K562 (cell line): Measurements from ENCODE around the gene C11orf65. TPM values are rescaled to one million over a fixed set of nuclear protein-coding genes. Genes with fewer than 3 reads are reported as not detected.

Experiments used
- CBFB ChIP-seq: sonication (generic); formaldehyde crosslinking; IDR thresholded peaks from 2 replicates; pipeline ENCODE4 v1.4.0; 2020; ENCODE audit warnings: mild to moderate bottlenecking, missing genetic modification reagents
- CEBPB ChIP-seq: fragments of 450-650 bp; IDR thresholded peaks from 2 replicates; pipeline ENCODE4 v1.6.1; 2016; ENCODE audit warnings: missing genetic modification characterization, missing compliant biosample characterization
- CREM ChIP-seq: IDR thresholded peaks from 2 replicates; pipeline ENCODE4 v1.6.1; 2014; ENCODE audit warnings: antibody characterized with exemption, low read depth
- EZH2 ChIP-seq: IDR thresholded peaks from 2 replicates; pipeline ENCODE4 v1.6.1; 2012; ENCODE audit warnings: low read depth, mild to moderate bottlenecking, inconsistent platforms, low read length, borderline replicate concordance
- IRF2 ChIP-seq: sonication (generic); formaldehyde crosslinking; IDR thresholded peaks from 2 replicates; pipeline ENCODE4 v1.8.1; 2022; ENCODE audit warnings: mild to moderate bottlenecking, missing genetic modification reagents
- MCM2 ChIP-seq: fragments of 450-650 bp; IDR thresholded peaks from 2 replicates; pipeline ENCODE4 v1.6.1; 2017; ENCODE audit warnings: low read depth, mild to moderate bottlenecking
- NUFIP1 ChIP-seq: fragments of 450-650 bp; IDR thresholded peaks from 2 replicates; pipeline ENCODE4 v1.6.1; 2018; ENCODE audit not compliant: partially characterized antibody
- RFX1 ChIP-seq: fragments of 450-650 bp; IDR thresholded peaks from 2 replicates; pipeline ENCODE4 v1.6.1; 2016; ENCODE audit warnings: mild to moderate bottlenecking, moderate library complexity
- RREB1 ChIP-seq: fragments of 250-450 bp; sonication (Bioruptor Pico); IDR thresholded peaks from 2 replicates; pipeline ENCODE4 v1.4.0; 2020
- SNRNP70 ChIP-seq: fragments of 200-400 bp; formaldehyde crosslinking; optimal IDR thresholded peaks from 2 replicates; pipeline ENCODE3; 2017; ENCODE audit warnings: low read depth, low read length
- TRIM24 ChIP-seq, 2 experiments: fragments of 450-650 bp; IDR thresholded peaks; 2 replicates each; pipeline ENCODE4 v1.6.1; 2016
- ZNF174 ChIP-seq: fragments of 250-450 bp; sonication (Bioruptor Pico); IDR thresholded peaks from 2 replicates; pipeline ENCODE4 v1.4.0; 2020; ENCODE audit warnings: mild to moderate bottlenecking
- ZNF212 ChIP-seq: fragments of 450-650 bp; formaldehyde crosslinking; IDR thresholded peaks from 2 replicates; pipeline ENCODE4 v1.4.0; 2020; ENCODE audit warnings: mild to moderate bottlenecking
- ZNF740 ChIP-seq, 3 experiments: fragments of 200-800 bp in 1 of 3; sonication (Bioruptor generic) in 1 of 3; sonication (generic) in 1 of 3; formaldehyde crosslinking in 1 of 3; IDR thresholded peaks; 2 replicates each; pipeline versions ENCODE4 v1.6.1 to v1.8.0; 2016 to 2022; ENCODE audit warnings: mild to moderate bottlenecking in 2 of 3, missing compliant biosample characterization in 2 of 3, missing genetic modification characterization in 2 of 3, missing genetic modification reagents in 1 of 3
- ZNF778 ChIP-seq: fragments of 450-650 bp; formaldehyde crosslinking; IDR thresholded peaks from 2 replicates; pipeline ENCODE4 v1.4.0; 2020; ENCODE audit warnings: mild to moderate bottlenecking, moderate library complexity
- polyA plus RNA-seq, 8 experiments: library from polyadenylated mRNA; depleted of rRNA in 4 of 8; stranded (reverse) in 5 of 8; unstranded in 3 of 8; fragments of >200 nt; fragmentation: Nextera tagmentation in 2 of 8; fragmentation: Illumina TruSeq in 1 of 8; extraction: Ambion mirVana in 2 of 8; extraction: Trizol in 1 of 8; gene quantifications; 2 replicates each; pipeline versions ENCODE4 v1.2.1 to v1.2.3, GENCODE V29; 2011 to 2014; ENCODE audit warnings: inconsistent platforms in 1 of 8, missing spikeins in 1 of 8
- total RNA-seq, 7 experiments: library from RNA; depleted of rRNA in 6 of 7; stranded (reverse); fragments of >200 nt in 6 of 7; fragmentation: Illumina TruSeq in 2 of 7; extraction: Trizol in 2 of 7; gene quantifications; 2 replicates each; pipeline versions ENCODE4 v1.2.1 to v1.2.3, GENCODE V29; 2011 to 2021; ENCODE audit warnings: low replicate concordance in 1 of 7
- TF ChIP-seq, protein P1 (sequence below): sonication (generic); formaldehyde crosslinking; IDR thresholded peaks from 2 replicates; pipeline ENCODE4 v1.8.1; 2022; ENCODE audit warnings: missing genetic modification reagents
- TF ChIP-seq, protein P2 (sequence below), 2 experiments: fragments of 450-650 bp in 1 of 2; sonication (generic) in 1 of 2; formaldehyde crosslinking; conservative IDR thresholded peaks; 2 replicates each; pipeline versions ENCODE4 v1.4.0 to v1.8.1; 2020 to 2022; ENCODE audit warnings: mild to moderate bottlenecking in 1 of 2, missing genetic modification reagents in 1 of 2

The C11orf65 gene
- total and polyA plus RNA-seq, 9 of the 15 experiments (the other 6 are each of a cell fraction or from before 2014, with no cell fraction given): 1.0 to 2.1 (median 1.2) TPM

DNA sequence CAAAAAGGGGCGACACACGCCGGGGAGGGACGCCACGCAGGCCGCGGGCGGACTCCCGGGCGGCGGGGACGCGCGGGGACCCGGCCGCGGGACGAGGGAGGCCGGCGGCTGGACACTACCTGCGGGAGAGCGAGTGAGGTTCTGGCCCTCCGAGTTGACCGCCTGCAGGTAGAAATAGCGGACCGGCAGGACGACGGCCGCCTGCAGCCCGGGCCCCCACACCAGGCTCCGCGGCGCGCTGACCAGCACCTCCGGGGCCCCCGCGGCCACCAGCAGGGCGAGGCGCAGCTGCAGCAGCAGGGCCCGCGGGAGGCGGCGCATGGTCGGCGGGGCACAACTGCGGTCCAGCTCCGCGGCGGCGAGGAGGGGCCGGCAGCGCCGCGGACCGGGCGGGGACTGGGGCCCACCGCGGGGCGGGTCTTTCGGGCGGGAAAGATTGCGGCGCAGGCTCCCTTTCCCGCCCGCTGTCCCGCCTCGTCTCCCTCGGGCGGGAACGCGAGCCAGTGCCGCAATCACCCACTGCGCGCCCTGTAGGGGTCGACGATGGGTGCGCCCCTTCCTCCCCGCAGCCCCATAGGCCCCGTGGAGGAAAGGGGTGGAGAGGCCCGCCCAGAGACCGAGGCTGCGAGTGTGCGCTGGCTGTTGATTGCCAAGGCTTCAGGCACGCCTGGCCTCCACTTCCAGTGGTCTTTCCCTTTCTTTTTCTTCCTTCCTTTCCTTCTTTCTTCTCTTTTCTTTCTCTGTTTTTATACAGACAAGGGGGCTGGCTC lies 30.9 kb upstream of the C11orf65 start, which contains the start of gene POGLUT3 (continued):
- TF ChIP-seq, protein P1, sequence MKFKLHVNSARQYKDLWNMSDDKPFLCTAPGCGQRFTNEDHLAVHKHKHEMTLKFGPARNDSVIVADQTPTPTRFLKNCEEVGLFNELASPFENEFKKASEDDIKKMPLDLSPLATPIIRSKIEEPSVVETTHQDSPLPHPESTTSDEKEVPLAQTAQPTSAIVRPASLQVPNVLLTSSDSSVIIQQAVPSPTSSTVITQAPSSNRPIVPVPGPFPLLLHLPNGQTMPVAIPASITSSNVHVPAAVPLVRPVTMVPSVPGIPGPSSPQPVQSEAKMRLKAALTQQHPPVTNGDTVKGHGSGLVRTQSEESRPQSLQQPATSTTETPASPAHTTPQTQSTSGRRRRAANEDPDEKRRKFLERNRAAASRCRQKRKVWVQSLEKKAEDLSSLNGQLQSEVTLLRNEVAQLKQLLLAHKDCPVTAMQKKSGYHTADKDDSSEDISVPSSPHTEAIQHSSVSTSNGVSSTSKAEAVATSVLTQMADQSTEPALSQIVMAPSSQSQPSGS (CRISPR knock-in tag): peak; percentile 62; the same call in 1 of the 2 replicates
- no peak for TF ChIP-seq MCM2
- no peak for TF ChIP-seq RFX1
- TF ChIP-seq CEBPB (tag): peak; percentile 57; the same call in 1 of the 2 replicates
- no peak for TF ChIP-seq ZNF174 (CRISPR knock-in tag)
- no peak for TF ChIP-seq ZNF212 (CRISPR knock-in tag)
- TF ChIP-seq EZH2: no peak
- TF ChIP-seq IRF2: peak; percentile 91; the same call in 1 of the 2 replicates
- peak; percentile 64; the same call in 1 of the 2 replicates for TF ChIP-seq CBFB (CRISPR knock-in tag)
- no peak for TF ChIP-seq RREB1 (CRISPR knock-in tag)
- TF ChIP-seq ZNF778 (CRISPR knock-in tag): no peak
- no peak for TF ChIP-seq NUFIP1
- peak; percentile 78; the same call in 1 of the 2 replicates for TF ChIP-seq ZNF740 (CRISPR knock-in tag; IDR thresholded peaks at IDR 0.05)
- TF ChIP-seq ZNF740 (tag; IDR thresholded peaks at IDR 0.05): no peak
- TF ChIP-seq CREM: 0 out of 2 replicates have a peak, but pooled peaks have one; percentile 38
- TF ChIP-seq TRIM24 (IDR thresholded peaks at IDR 0.05): peak; percentile 81
- TF ChIP-seq SNRNP70: no peak
- TF ChIP-seq, protein P2, sequence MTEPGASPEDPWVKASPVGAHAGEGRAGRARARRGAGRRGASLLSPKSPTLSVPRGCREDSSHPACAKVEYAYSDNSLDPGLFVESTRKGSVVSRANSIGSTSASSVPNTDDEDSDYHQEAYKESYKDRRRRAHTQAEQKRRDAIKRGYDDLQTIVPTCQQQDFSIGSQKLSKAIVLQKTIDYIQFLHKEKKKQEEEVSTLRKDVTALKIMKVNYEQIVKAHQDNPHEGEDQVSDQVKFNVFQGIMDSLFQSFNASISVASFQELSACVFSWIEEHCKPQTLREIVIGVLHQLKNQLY (CRISPR knock-in tag; conservative IDR thresholded peaks at IDR 0.05): peak in 1 of 2 experiments; percentile 76; a peak in 1 of 4 replicates
